HCT116 (cell line): Measurements from ENCODE around the gene FANCM.

ENCODE experiments used
- CBX3 ChIP-seq: IDR thresholded peaks from 2 replicates; pipeline ENCODE4 v1.6.1; 2012; ENCODE audit warnings: low read depth
- CEBPB ChIP-seq: IDR thresholded peaks from 2 replicates; pipeline ENCODE4 v1.6.1; 2012; ENCODE audit warnings: low read depth
- CTCF ChIP-seq, 3 experiments: fragments of 200-600 bp in 1 of 3; sonication (generic) in 1 of 3; IDR thresholded peaks in 2 of 3; conservative IDR thresholded peaks in 1 of 3; 2 replicates each; pipeline ENCODE4 v1.5.1; 2012 to 2017; ENCODE audit warnings: low read depth in 2 of 3, low read length in 2 of 3, antibody characterized with exemption in 1 of 3, borderline replicate concordance in 1 of 3, control low read depth in 1 of 3, mild to moderate bottlenecking in 1 of 3, mixed read lengths in 1 of 3, mixed run types in 1 of 3, moderate library complexity in 1 of 3; ENCODE audit not compliant: insufficient read depth in 1 of 3
- EGR1 ChIP-seq: IDR thresholded peaks from 2 replicates; pipeline ENCODE4 v1.6.1; 2012; ENCODE audit warnings: low read depth
- EZH2 ChIP-seq: fragments of 200-600 bp; sonication (generic); IDR thresholded peaks from 2 replicates; pipeline ENCODE4 v1.6.1; 2017; ENCODE audit warnings: antibody characterized with exemption, mixed run types
- EZH2phosphoT487 ChIP-seq: fragments of 200-600 bp; IDR thresholded peaks from 2 replicates; pipeline ENCODE4 v1.6.1; 2018; ENCODE audit warnings: antibody characterized with exemption, borderline replicate concordance
- MAX ChIP-seq: IDR thresholded peaks from 2 replicates; pipeline ENCODE4 v1.6.1; 2012
- POLR2AphosphoS5 ChIP-seq: IDR thresholded peaks from 2 replicates; pipeline ENCODE4 v1.6.1; 2011; ENCODE audit warnings: mild to moderate bottlenecking, low read depth, low read length, moderate library complexity
- TCF7L2 ChIP-seq: IDR thresholded peaks from 2 replicates; pipeline ENCODE4 v1.7.0; 2011; ENCODE audit warnings: borderline replicate concordance, inconsistent platforms; ENCODE audit not compliant: insufficient read depth, insufficient read length; ENCODE audit errors: extremely low read depth

GRCh38 chr14:45201905-45202304, 66.2 kb downstream of the FANCM start:
- TF ChIP-seq CTCF (IDR thresholded peaks at IDR 0.05 in 2 of 3, conservative IDR thresholded peaks at IDR 0.05 in 1 of 3; ENCODE audit: borderline replicate concordance in 1 of 3, insufficient read depth in 1 of 3, low read depth in 2 of 3, low read length in 2 of 3) = peak in 2 of 3 experiments; percentile 19 to 29; a peak in 2 of 6 replicates
- no peak for TF ChIP-seq EGR1
- TF ChIP-seq EZH2phosphoT487 = no peak
- TF ChIP-seq EZH2 = no peak
- TF ChIP-seq CBX3 = no peak
- no peak for TF ChIP-seq MAX
- no peak for TF ChIP-seq TCF7L2
- no peak for TF ChIP-seq POLR2AphosphoS5
- no peak for TF ChIP-seq CEBPB
